ENCODE data around the gene WDR83. TPM values are rescaled to one million over a fixed set of nuclear protein-coding genes. Genes with fewer than 3 reads are reported as not detected.

The WDR83 gene
- polyA plus RNA-seq, 2 of the 4 experiments (the other 2 are of a cell fraction): 4.8 to 11.4 TPM

- Histone ChIP-seq H3K4me2 (no peak overlapping the region), H3K27ac (no peak overlapping the region), H3K4me1 (no peaks in the 10 kb centered on the region), H3K9me3 (no peaks in the 10 kb centered on the region), H3K4me3 (no peak overlapping the region)
- ChIA-PET CTCF (interaction anchor here (0.7 to 1.5 kb wide), 6 partner anchors 13 to 178 kb away, joined by 3 to 5 read pairs (median 4); no protein-coding TSS in a partner anchor), POLR2A (no interaction called here)
- FAIRE-seq: no peak
- DNase-seq (ENCODE audit: low read depth in 1 of 2, low spot score in 1 of 2): no peak
- 94% methylated on average over 4 of the region's 15 CpGs for WGBS (ENCODE audit: missing lambda C conversion rate)
- ATAC-seq: peak in 1 of 2 experiments; percentile 9; a peak in 2 of 6 replicates
- TF ChIP-seq CHD4 (IDR thresholded peaks at IDR 0.05; ENCODE audit: borderline replicate concordance): no peak
- no peak for TF ChIP-seq CHD2 (IDR thresholded peaks at IDR 0.05; ENCODE audit: low read length, partially characterized antibody)
- no peak for TF ChIP-seq CBX2 (IDR thresholded peaks at IDR 0.05; ENCODE audit: borderline replicate concordance, low read depth)
- TF ChIP-seq KDM5A (IDR thresholded peaks at IDR 0.05): no peak
- TF ChIP-seq CTCF (IDR thresholded peaks at IDR 0.05): no peak
Measured at GRCh38 chr19:12675940-12676339, 9.3 kb downstream of the WDR83 start.

- Histone ChIP-seq H3K9me3 (no peaks in the 10 kb centered on the region), H3K4me1 (no peaks in the 10 kb centered on the region), H3K4me2 (no peak overlapping the region), H3K27ac (no peak overlapping the region), H3K4me3 (no peak overlapping the region)
- ATAC-seq: peak; percentile 70 to 77
- ChIA-PET CTCF (interaction anchor here (0.7 to 1.5 kb wide), 11 partner anchors 8 to 178 kb away, joined by 3 to 7 read pairs (median 4); partner anchors contain the start of genes MAN2B1, TNPO2 and WDR83), POLR2A (no interaction called here)
- peak; percentile 68 to 80 for DNase-seq (ENCODE audit: low read depth in 1 of 2, low spot score in 1 of 2)
- no peak for FAIRE-seq
- WGBS (ENCODE audit: missing lambda C conversion rate): 26% methylated on average over 3 of the region's 4 CpGs
- TF ChIP-seq SMC3 (IDR thresholded peaks at IDR 0.05): peak; percentile 31; the same call in 2 of the 3 replicates
- TF ChIP-seq MYC (IDR thresholded peaks at IDR 0.05; ENCODE audit: borderline replicate concordance, low read length): no peak
- TF ChIP-seq ZC3H11A (IDR thresholded peaks at IDR 0.05): no peak
- TF ChIP-seq CTCF (IDR thresholded peaks at IDR 0.05): peak; percentile 54
- TF ChIP-seq CBX8 (IDR thresholded peaks at IDR 0.05): no peak
- no peak for TF ChIP-seq RCOR1 (IDR thresholded peaks at IDR 0.05; ENCODE audit: low read depth, low read length)
- peak in 1 of 2 experiments; percentile 27; a peak in 2 of 5 replicates for TF ChIP-seq RAD21 (conservative IDR thresholded peaks at IDR 0.05 in 1 of 2, IDR thresholded peaks at IDR 0.05 in 1 of 2)
- TF ChIP-seq, protein P1, sequence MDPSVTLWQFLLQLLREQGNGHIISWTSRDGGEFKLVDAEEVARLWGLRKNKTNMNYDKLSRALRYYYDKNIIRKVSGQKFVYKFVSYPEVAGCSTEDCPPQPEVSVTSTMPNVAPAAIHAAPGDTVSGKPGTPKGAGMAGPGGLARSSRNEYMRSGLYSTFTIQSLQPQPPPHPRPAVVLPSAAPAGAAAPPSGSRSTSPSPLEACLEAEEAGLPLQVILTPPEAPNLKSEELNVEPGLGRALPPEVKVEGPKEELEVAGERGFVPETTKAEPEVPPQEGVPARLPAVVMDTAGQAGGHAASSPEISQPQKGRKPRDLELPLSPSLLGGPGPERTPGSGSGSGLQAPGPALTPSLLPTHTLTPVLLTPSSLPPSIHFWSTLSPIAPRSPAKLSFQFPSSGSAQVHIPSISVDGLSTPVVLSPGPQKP (IDR thresholded peaks at IDR 0.05; ENCODE audit: low read depth, low read length): no peak
- TF ChIP-seq REST (IDR thresholded peaks at IDR 0.05): no peak
- no peak for TF ChIP-seq KDM5A (IDR thresholded peaks at IDR 0.05)
- no peak for TF ChIP-seq EHF (CRISPR knock-in tag; IDR thresholded peaks at IDR 0.05)
- no peak for TF ChIP-seq MAZ (IDR thresholded peaks at IDR 0.05; ENCODE audit: borderline replicate concordance, low read depth, low read length)
- no peak for TF ChIP-seq KDM1A (IDR thresholded peaks at IDR 0.05; ENCODE audit: low read depth)
Measured at GRCh38 chr19:12676384-12676792, 9.8 kb downstream of the WDR83 start.
